MM.1S (cell line): ENCODE data around the gene DNAJC19.

Experiments used
- CTCF ChIP-seq: fragments of 300-600 bp; sonication (generic); IDR thresholded peaks from 2 replicates; pipeline ENCODE4 v1.5.1; 2016; ENCODE audit warnings: antibody characterized with exemption, low read length, mixed read lengths
- EZH2 ChIP-seq: fragments of 300-600 bp; sonication (generic); optimal IDR thresholded peaks from 2 replicates; pipeline ENCODE3; 2017; ENCODE audit warnings: low read depth, mild to moderate bottlenecking, antibody characterized with exemption, low read length, mixed read lengths
- EZH2phosphoT487 ChIP-seq: fragments of 300-600 bp; sonication (generic); IDR thresholded peaks from 2 replicates; pipeline ENCODE4 v1.6.1; 2018; ENCODE audit warnings: antibody characterized with exemption, low read length

GRCh38 chr3:180981912-180982311, 7.6 kb downstream of the DNAJC19 start:
- TF ChIP-seq CTCF (no peak), EZH2 (no peak), EZH2phosphoT487 (no peak)
